A549 (cell line): ENCODE measurements around the gene PLXNA3. TPM values are rescaled to one million over a fixed set of nuclear protein-coding genes. Genes with fewer than 3 reads are reported as not detected.

ENCODE experiments used
- ATAC-seq, 2 experiments: fragments of 200-7000 bp in 1 of 2; fragments of >200 bp in 1 of 2; cut with Nextera tagmentation in 1 of 2; cut with Tn5 transposase in 1 of 2; 3 replicates each; pipeline versions ENCODE4 v1.8.0 to v1.9.1; 2018 to 2020; ENCODE audit warnings: mild to moderate bottlenecking in 1 of 2, moderate library complexity in 1 of 2
- CTCF ChIA-PET: fragments of 300-600 bp; sonication (Branson Sonifier 250); formaldehyde crosslinking; extraction: SDS; loops from one replicate; lab custom pipeline; 2021; ENCODE audit warnings: antibody characterized with exemption, inconsistent platforms; lab: Yijun Ruan, JAX
- POLR2A ChIA-PET: fragments of 350-600 bp; formaldehyde crosslinking; extraction: SDS; loops from one replicate; lab custom pipeline; 2021; ENCODE audit warnings: antibody characterized with exemption, inconsistent platforms; lab: Yijun Ruan, JAX
- DNase-seq, 2 experiments: peaks; one replicate each; pipeline versions ENCODE4 v3.0.0 to v3.0.0-alpha.2; 2011 to 2016; ENCODE audit warnings: low read depth in 1 of 2, low spot score in 1 of 2
- FAIRE-seq: peaks from 2 replicates; lab custom pipeline; 2011; peaks lifted over from hg19 to GRCh38; lab: Jason Lieb, UNC
- H3K27ac ChIP-seq, 2 experiments: fragments of >200 bp; sonication (Bioruptor Twin); formaldehyde crosslinking; 3 replicates each; pipeline ENCODE4 v1.5.1; 2016 to 2017
- H3K4me1 ChIP-seq: fragments of >200 bp; sonication (Bioruptor Twin); formaldehyde crosslinking; 3 replicates; pipeline ENCODE4 v1.6.1; 2016
- H3K4me2 ChIP-seq: fragments of >200 bp; sonication (Bioruptor Twin); formaldehyde crosslinking; 3 replicates; pipeline ENCODE4 v1.6.1; 2016
- H3K4me3 ChIP-seq: fragments of >200 bp; sonication (Bioruptor Twin); formaldehyde crosslinking; 3 replicates; pipeline ENCODE4 v1.5.1; 2016
- H3K9me3 ChIP-seq: fragments of >200 bp; sonication (Bioruptor Twin); formaldehyde crosslinking; 3 replicates; pipeline ENCODE4 v1.6.1; 2016
- BHLHE40 ChIP-seq: IDR thresholded peaks from 2 replicates; pipeline ENCODE4 v1.6.1; 2012; ENCODE audit warnings: low read depth, low read length, inconsistent platforms
- ELK1 ChIP-seq: fragments of 150-350 bp; IDR thresholded peaks from 2 replicates; pipeline ENCODE4 v1.6.1; 2014; ENCODE audit warnings: low read depth, mild to moderate bottlenecking, low read length
- FOSL2 ChIP-seq, 2 experiments: fragments of 450-650 bp in 1 of 2; fragments of >200 bp in 1 of 2; sonication (Bioruptor Twin) in 1 of 2; formaldehyde crosslinking; IDR thresholded peaks; 2 replicates each; pipeline versions ENCODE4 v1.5.0 to v1.6.1; 2016 to 2020; ENCODE audit warnings: mild to moderate bottlenecking in 1 of 2, moderate library complexity in 1 of 2
- HEYL ChIP-seq: fragments of 250-450 bp; sonication (Bioruptor Pico); IDR thresholded peaks from 2 replicates; pipeline ENCODE4 v1.8.0; 2021; ENCODE audit warnings: mild to moderate bottlenecking, moderate library complexity
- JUN ChIP-seq, 2 experiments: fragments of >200 bp; sonication (Bioruptor Twin); formaldehyde crosslinking; IDR thresholded peaks; 2 replicates in 1 of 2; 3 replicates in 1 of 2; pipeline ENCODE4 v1.6.1; 2016 to 2017
- KDM5A ChIP-seq: fragments of 200-600 bp; sonication (generic); IDR thresholded peaks from 2 replicates; pipeline ENCODE4 v1.6.1; 2016; ENCODE audit warnings: antibody characterized with exemption, mild to moderate bottlenecking
- MAX ChIP-seq: IDR thresholded peaks from 2 replicates; pipeline ENCODE4 v1.6.1; 2012
- MYC ChIP-seq: IDR thresholded peaks from 2 replicates; pipeline ENCODE4 v1.6.1; 2012; ENCODE audit warnings: mild to moderate bottlenecking, inconsistent platforms, low read length, improper control_type of control experiment, borderline replicate concordance
- RARB ChIP-seq: fragments of 250-450 bp; sonication (Bioruptor Pico); IDR thresholded peaks from 2 replicates; pipeline ENCODE4 v1.8.0; 2021; ENCODE audit warnings: mild to moderate bottlenecking, moderate library complexity
- SREBF2 ChIP-seq: fragments of 450-650 bp; IDR thresholded peaks from 2 replicates; pipeline ENCODE4 v1.6.1; 2014; ENCODE audit warnings: mild to moderate bottlenecking, moderate library complexity
- ZFP36 ChIP-seq: fragments of 450-650 bp; IDR thresholded peaks from 2 replicates; pipeline ENCODE4 v1.6.1; 2014; ENCODE audit warnings: borderline replicate concordance; ENCODE audit not compliant: partially characterized antibody
- ZSCAN20 ChIP-seq: fragments of 250-450 bp; sonication (Bioruptor Pico); IDR thresholded peaks from 2 replicates; pipeline ENCODE4 v1.8.0; 2022; ENCODE audit warnings: mild to moderate bottlenecking, moderate library complexity
- WGBS: methylation state at CpG from one replicate; pipeline ENCODE4 v1.1.6; 2017; ENCODE audit errors: missing lambda C conversion rate; 5-methylcytosine and 5-hydroxymethylcytosine counted together
- polyA plus RNA-seq, 4 experiments: library from polyadenylated mRNA; depleted of rRNA in 3 of 4; stranded (reverse); fragments of >200 nt; fragmentation: RNase III in 1 of 4; extraction: RNeasy Plus Mini Kit Qiagen cat#74134 plus additional on column Dnase treatment in 1 of 4; gene quantifications; 2 replicates in 3 of 4; 3 replicates in 1 of 4; pipeline ENCODE4 v1.2.3, GENCODE V29; 2011 to 2017
- TF ChIP-seq, protein P1 (sequence below): IDR thresholded peaks from 2 replicates; pipeline ENCODE4 v1.6.1; 2012
- TF ChIP-seq, protein P2 (sequence below): fragments of 250-450 bp; sonication (Bioruptor Pico); IDR thresholded peaks from 2 replicates; pipeline ENCODE4 v1.5.0; 2020; ENCODE audit warnings: low read depth, mild to moderate bottlenecking, moderate library complexity

PLXNA3 gene
- polyA plus RNA-seq, 2 of the 4 experiments (the other 2 are of a cell fraction), result 3.4 to 10.1 TPM

GRCh38 chrX:154473683-154474082 lies 15.6 kb downstream of the PLXNA3 start:
- Histone ChIP-seq H3K4me1 (peaks cover 5% of the 10 kb centered on the region; the same call in 1 of the 3 replicates), H3K4me3 (no peak overlapping the region), H3K27ac (no peak overlapping the region), H3K4me2 (no peak overlapping the region)
- DNase-seq, result no peak
- TF ChIP-seq FOSL2 (IDR thresholded peaks at IDR 0.05) (no peak), FOSL2 (CRISPR knock-in tag; IDR thresholded peaks at IDR 0.05) (no peak), ZFP36 (no peak), BHLHE40 (no peak)
- TF ChIP-seq, all 56 proteins: peak for 0
- CTCF ChIA-PET, result no interaction called here
- ATAC-seq (no peak), FAIRE-seq (no peak)
- WGBS, result 85% methylated on average over 7 of the region's 7 CpGs
- H3K9me3 ChIP-seq, result no peaks in the 10 kb centered on the region
- POLR2A ChIA-PET, result no interaction called here

DNA sequence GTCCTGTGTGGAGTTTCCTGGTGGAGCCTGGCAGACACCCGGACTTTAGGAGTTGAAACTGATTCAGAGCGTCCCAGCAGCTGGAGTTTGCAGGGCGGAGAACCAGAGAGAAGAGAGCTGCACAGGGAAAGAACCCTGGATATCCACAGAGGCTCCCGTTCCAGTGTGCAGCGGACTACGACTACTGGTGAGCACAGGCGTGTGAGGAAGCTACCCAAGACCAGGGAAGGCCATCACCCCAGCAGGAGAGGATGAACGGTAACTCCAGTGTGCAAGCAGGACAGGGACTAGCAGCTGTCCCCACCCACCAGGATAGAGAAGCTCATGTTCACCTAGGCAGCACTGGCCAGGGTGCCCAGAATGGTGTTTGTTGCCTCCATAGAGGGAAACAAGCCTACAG lies 18.7 kb downstream of the PLXNA3 start:
- Histone ChIP-seq H3K27ac (no peak overlapping the region), H3K4me3 (no peak overlapping the region)
- no peak for TF ChIP-seq ZSCAN20
- TF ChIP-seq, protein P1, sequence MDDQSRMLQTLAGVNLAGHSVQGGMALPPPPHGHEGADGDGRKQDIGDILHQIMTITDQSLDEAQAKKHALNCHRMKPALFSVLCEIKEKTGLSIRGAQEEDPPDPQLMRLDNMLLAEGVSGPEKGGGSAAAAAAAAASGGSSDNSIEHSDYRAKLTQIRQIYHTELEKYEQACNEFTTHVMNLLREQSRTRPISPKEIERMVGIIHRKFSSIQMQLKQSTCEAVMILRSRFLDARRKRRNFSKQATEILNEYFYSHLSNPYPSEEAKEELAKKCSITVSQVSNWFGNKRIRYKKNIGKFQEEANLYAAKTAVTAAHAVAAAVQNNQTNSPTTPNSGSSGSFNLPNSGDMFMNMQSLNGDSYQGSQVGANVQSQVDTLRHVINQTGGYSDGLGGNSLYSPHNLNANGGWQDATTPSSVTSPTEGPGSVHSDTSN, result no peak
- TF ChIP-seq KDM5A, result no peak
- TF ChIP-seq ELK1, result no peak
- TF ChIP-seq RARB (CRISPR knock-in tag), result no peak
- TF ChIP-seq MAX, result no peak
- no peak for TF ChIP-seq ZFP36
- TF ChIP-seq, all 56 proteins: peak for 0
- ChIA-PET CTCF (interaction anchor here (1.2 to 1.9 kb wide), 3 partner anchors 10 to 22 kb away, joined by 3 to 4 read pairs (median 3); partner anchors contain the start of gene SLC10A3), POLR2A (interaction anchor here (1.2 kb wide), 1 partner anchor 18 kb away, joined by 3 read pairs; no protein-coding TSS in a partner anchor)
- Histone ChIP-seq H3K4me2 (no peak overlapping the region), H3K4me1 (peaks cover 5% of the 10 kb centered on the region; the same call in 1 of the 3 replicates), H3K9me3 (no peaks in the 10 kb centered on the region)
- FAIRE-seq (no peak), DNase-seq (no peak), ATAC-seq (no peak)
- WGBS, result 91% methylated on average over 8 of the region's 8 CpGs

GRCh38 chrX:154477891-154478477 lies 19.9 kb downstream of the PLXNA3 start:
- H3K4me2 ChIP-seq, result peak overlapping the region; percentile 97
- DNase-seq, result no peak
- FAIRE-seq, result no peak
- ATAC-seq, result no peak
- no peaks in the 10 kb centered on the region for H3K9me3 ChIP-seq
- H3K4me1 ChIP-seq, result peaks cover 5% of the 10 kb centered on the region; the same call in 1 of the 3 replicates
- peak overlapping the region; percentile 71 to 91 for H3K27ac ChIP-seq
- CTCF ChIA-PET, result interaction anchor here (0.7 kb wide), 1 partner anchor 28 kb away, joined by 3 read pairs; no protein-coding TSS in a partner anchor
- peak overlapping the region; percentile 83 for H3K4me3 ChIP-seq
- POLR2A ChIA-PET, result interaction anchor here (0.5 to 1.3 kb wide), 3 partner anchors 12 to 761 kb away, joined by 3 to 8 read pairs (median 4); partner anchors contain the start of gene SLC10A3
- TF ChIP-seq HEYL (CRISPR knock-in tag), result no peak
- no peak for TF ChIP-seq MYC
- TF ChIP-seq JUN (IDR thresholded peaks at IDR 0.05), result no peak
- no peak for TF ChIP-seq MAX
- no peak for TF ChIP-seq SREBF2
- TF ChIP-seq, protein P2, sequence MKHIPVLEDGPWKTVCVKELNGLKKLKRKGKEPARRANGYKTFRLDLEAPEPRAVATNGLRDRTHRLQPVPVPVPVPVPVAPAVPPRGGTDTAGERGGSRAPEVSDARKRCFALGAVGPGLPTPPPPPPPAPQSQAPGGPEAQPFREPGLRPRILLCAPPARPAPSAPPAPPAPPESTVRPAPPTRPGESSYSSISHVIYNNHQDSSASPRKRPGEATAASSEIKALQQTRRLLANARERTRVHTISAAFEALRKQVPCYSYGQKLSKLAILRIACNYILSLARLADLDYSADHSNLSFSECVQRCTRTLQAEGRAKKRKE, result no peak
- WGBS, result 83% methylated on average over 18 of the region's 24 CpGs
